MM.1S (cell line): ENCODE results near the gene ERO1B.

Experiments
- DNase-seq: peaks from one replicate; pipeline ENCODE4 v3.0.0-alpha.2; 2015
- H2AFZ ChIP-seq: fragments of 300-600 bp; sonication (generic); 2 replicates; pipeline ENCODE4 v1.6.0; 2016; ENCODE audit warnings: antibody characterized with exemption, low read length
- H3F3A ChIP-seq: fragments of 300-600 bp; sonication (generic); 2 replicates; pipeline ENCODE4 v1.6.1; 2016; ENCODE audit warnings: mild to moderate bottlenecking, antibody characterized with exemption, low read length, moderate library complexity, mixed read lengths; ENCODE audit not compliant: insufficient read depth
- H3K27ac ChIP-seq: fragments of 300-600 bp; sonication (generic); 2 replicates; pipeline ENCODE4 v1.5.1; 2016; ENCODE audit warnings: mild to moderate bottlenecking, low read length
- H3K27me3 ChIP-seq: fragments of 300-600 bp; sonication (generic); replicated peaks from 2 replicates; pipeline ENCODE4 v1.6.0; 2016; ENCODE audit warnings: low read length; ENCODE audit not compliant: insufficient read depth
- H3K36me3 ChIP-seq: fragments of 300-600 bp; sonication (generic); replicated peaks from 2 replicates; pipeline ENCODE4 v1.6.1; 2016; ENCODE audit warnings: mild to moderate bottlenecking, low read length, mixed read lengths; ENCODE audit not compliant: insufficient read depth
- H3K4me1 ChIP-seq: fragments of 300-600 bp; sonication (generic); 2 replicates; pipeline ENCODE4 v1.6.1; 2016; ENCODE audit warnings: low read length, mixed read lengths
- H3K4me2 ChIP-seq: fragments of 300-600 bp; sonication (generic); 2 replicates; pipeline ENCODE4 v1.6.0; 2016; ENCODE audit warnings: low read depth, low read length
- H3K4me3 ChIP-seq: fragments of 300-600 bp; sonication (generic); 2 replicates; pipeline ENCODE4 v1.5.1; 2016; ENCODE audit warnings: low read length, mixed read lengths
- H3K79me2 ChIP-seq: fragments of 300-600 bp; sonication (generic); 2 replicates; pipeline ENCODE4 v1.6.1; 2016; ENCODE audit warnings: mixed run types, low read length, mixed read lengths
- H3K9ac ChIP-seq: fragments of 300-600 bp; sonication (generic); 2 replicates; pipeline ENCODE4 v1.6.1; 2016; ENCODE audit warnings: low read length, mixed read lengths
- H3K9me2 ChIP-seq: fragments of 300-600 bp; sonication (generic); replicated peaks from 2 replicates; pipeline ENCODE4 v1.6.1; 2016; ENCODE audit warnings: mild to moderate bottlenecking, low read length, mixed read lengths; ENCODE audit not compliant: insufficient read depth
- H3K9me3 ChIP-seq: fragments of 300-600 bp; sonication (generic); replicated peaks from 2 replicates; pipeline ENCODE4 v1.6.1; 2016; ENCODE audit warnings: mild to moderate bottlenecking, low read length, mixed read lengths; ENCODE audit not compliant: insufficient read depth
- H4K20me1 ChIP-seq: fragments of 300-600 bp; sonication (generic); 2 replicates; pipeline ENCODE4 v1.6.1; 2016; ENCODE audit warnings: mild to moderate bottlenecking, low read length, moderate library complexity, mixed read lengths; ENCODE audit not compliant: insufficient read depth
- EZH2 ChIP-seq: fragments of 300-600 bp; sonication (generic); optimal IDR thresholded peaks from 2 replicates; pipeline ENCODE3; 2017; ENCODE audit warnings: low read depth, mild to moderate bottlenecking, antibody characterized with exemption, low read length, mixed read lengths
- EZH2phosphoT487 ChIP-seq: fragments of 300-600 bp; sonication (generic); IDR thresholded peaks from 2 replicates; pipeline ENCODE4 v1.6.1; 2018; ENCODE audit warnings: antibody characterized with exemption, low read length
- TF ChIP-seq, protein P1 (sequence below): fragments of 300-600 bp; sonication (generic); IDR thresholded peaks from 2 replicates; pipeline ENCODE4 v1.5.1; 2016; ENCODE audit warnings: antibody characterized with exemption, low read length, mixed read lengths

ERO1B gene

DNA sequence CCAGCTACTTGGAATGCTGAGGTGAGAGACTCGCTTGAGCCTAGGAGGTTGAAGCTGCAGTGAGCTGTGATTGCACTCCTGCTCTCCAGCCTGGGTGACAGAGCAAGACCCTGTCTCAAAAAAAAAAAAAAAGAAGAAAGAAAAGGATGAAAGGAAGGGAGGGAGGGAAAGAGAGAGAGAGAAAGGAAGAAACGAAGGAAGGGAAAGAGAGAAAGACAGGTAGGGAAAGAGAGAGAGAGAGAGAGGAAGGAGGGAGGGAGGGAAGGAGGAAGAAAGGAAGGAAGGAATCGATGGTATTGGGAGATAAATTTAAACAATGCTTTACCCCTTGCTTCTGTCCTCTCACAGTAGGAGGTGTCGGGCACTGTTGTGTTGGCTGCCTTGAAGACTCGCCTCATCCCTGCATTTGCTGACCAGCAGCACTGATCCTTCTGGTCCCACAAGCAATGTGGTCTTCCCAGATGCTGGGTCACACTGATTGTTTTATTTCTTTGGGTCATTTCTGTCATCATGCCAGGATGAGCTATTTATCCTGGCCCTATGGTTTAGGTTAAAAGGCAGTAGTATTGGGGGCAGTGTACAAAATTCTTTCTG, 108.5 kb downstream of the ERO1B start:
- no peaks in the 10 kb centered on the region for H3K9me3 ChIP-seq
- H3K9me2 ChIP-seq, result no peaks in the 10 kb centered on the region
- no peak overlapping the region for H2AFZ ChIP-seq
- TF ChIP-seq EZH2phosphoT487 (no peak), EZH2 (no peak)
- TF ChIP-seq, protein P1, sequence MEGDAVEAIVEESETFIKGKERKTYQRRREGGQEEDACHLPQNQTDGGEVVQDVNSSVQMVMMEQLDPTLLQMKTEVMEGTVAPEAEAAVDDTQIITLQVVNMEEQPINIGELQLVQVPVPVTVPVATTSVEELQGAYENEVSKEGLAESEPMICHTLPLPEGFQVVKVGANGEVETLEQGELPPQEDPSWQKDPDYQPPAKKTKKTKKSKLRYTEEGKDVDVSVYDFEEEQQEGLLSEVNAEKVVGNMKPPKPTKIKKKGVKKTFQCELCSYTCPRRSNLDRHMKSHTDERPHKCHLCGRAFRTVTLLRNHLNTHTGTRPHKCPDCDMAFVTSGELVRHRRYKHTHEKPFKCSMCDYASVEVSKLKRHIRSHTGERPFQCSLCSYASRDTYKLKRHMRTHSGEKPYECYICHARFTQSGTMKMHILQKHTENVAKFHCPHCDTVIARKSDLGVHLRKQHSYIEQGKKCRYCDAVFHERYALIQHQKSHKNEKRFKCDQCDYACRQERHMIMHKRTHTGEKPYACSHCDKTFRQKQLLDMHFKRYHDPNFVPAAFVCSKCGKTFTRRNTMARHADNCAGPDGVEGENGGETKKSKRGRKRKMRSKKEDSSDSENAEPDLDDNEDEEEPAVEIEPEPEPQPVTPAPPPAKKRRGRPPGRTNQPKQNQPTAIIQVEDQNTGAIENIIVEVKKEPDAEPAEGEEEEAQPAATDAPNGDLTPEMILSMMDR, result no peak
- H3K79me2 ChIP-seq, result no peaks in the 10 kb centered on the region
- no peak overlapping the region for H3K27ac ChIP-seq
- no peaks in the 10 kb centered on the region for H3K36me3 ChIP-seq
- H3K9ac ChIP-seq, result no peak overlapping the region
- H3K4me1 ChIP-seq, result peaks cover 13% of the 10 kb centered on the region
- peaks cover 12% of the 10 kb centered on the region for H3F3A ChIP-seq
- DNase-seq, result no peak
- no peak overlapping the region for H3K4me3 ChIP-seq
- H3K4me2 ChIP-seq, result no peak overlapping the region
- no peaks in the 10 kb centered on the region for H4K20me1 ChIP-seq
- H3K27me3 ChIP-seq, result peaks cover 15% of the 10 kb centered on the region

DNA sequence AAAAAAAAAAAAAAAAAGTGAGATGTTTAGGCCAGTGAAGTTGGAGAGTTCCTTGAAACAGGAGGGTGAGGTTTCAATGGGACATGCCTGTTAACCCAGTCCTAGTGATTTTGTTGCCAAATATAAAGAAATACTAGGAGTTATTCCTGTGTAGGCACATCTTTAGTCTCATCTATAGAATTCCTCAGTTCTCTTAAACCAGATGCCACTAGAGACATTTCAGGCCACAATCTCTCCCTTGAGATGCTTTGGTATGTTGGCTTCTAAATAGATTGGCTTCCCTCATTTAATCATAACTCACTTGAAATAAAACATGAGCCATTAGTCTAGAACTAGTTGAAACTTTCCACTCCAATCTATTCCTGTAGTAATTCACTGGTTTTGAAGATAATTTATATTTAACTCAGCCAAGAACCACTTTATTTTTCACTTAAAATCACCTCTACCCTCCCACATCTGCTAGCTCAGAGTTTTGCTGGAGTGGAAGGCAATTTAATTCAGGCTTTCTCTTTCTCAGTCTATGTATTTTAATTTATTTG, 109.6 kb downstream of the ERO1B start:
- TF ChIP-seq EZH2phosphoT487, result no peak
- H2AFZ ChIP-seq, result no peak overlapping the region
- no peak overlapping the region for H3K27ac ChIP-seq
- H3K79me2 ChIP-seq, result no peaks in the 10 kb centered on the region
- DNase-seq, result no peak
- H3K9me2 ChIP-seq, result no peaks in the 10 kb centered on the region
- no peaks in the 10 kb centered on the region for H3K36me3 ChIP-seq
- no peaks in the 10 kb centered on the region for H4K20me1 ChIP-seq
- H3K4me3 ChIP-seq, result no peak overlapping the region
- H3F3A ChIP-seq, result peaks cover 12% of the 10 kb centered on the region
- no peaks in the 10 kb centered on the region for H3K9me3 ChIP-seq
- peaks cover 20% of the 10 kb centered on the region for H3K27me3 ChIP-seq
- no peak overlapping the region for H3K4me2 ChIP-seq
- no peak overlapping the region for H3K9ac ChIP-seq
- H3K4me1 ChIP-seq, result peaks cover 14% of the 10 kb centered on the region

DNA sequence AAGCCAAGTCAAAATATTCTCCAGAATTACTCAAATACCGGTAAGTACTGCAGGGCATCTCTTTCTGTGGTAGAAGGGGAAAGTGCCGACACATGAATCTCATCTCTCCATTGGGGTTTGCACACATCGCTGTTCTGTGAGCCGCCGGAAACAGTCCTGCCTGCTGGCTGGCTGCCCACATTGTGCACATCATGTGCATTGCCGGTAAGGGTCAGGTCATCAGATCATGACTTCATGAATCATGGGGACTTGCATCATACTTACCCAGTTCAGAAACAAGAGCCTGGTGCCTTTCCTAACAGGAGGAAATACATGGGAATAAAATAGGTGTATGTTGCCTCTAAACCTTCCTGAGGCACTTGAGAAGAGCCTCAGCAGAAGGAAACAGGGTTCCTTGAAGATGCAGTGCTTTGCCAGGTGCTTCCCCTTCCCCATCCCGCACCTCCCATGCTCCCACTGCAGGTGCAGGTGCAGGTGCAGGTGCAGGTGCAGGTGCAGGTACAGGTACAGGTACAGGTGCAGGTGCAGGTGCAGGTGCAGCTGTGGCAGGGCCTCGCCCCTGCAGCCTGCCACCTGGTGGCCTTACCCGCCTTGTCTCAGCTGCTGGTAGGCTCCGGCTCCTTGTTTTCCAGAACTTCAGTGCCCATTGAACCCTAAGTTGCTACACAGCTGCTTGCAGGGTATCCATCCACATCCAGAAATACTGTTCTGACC, 112.9 kb downstream of the ERO1B start:
- H3K36me3 ChIP-seq, result no peaks in the 10 kb centered on the region
- H3K27ac ChIP-seq, result peak overlapping the region; percentile 36; the same call in 1 of the 2 replicates
- H3K27me3 ChIP-seq, result peaks cover 37% of the 10 kb centered on the region
- TF ChIP-seq, protein P1, result peak; percentile 51
- no peak for TF ChIP-seq EZH2phosphoT487
- peak; percentile 78 for DNase-seq
- peaks cover 14% of the 10 kb centered on the region for H3K4me1 ChIP-seq
- no peak overlapping the region for H3K9ac ChIP-seq
- no peaks in the 10 kb centered on the region for H3K9me3 ChIP-seq
- no peak overlapping the region for H3K4me3 ChIP-seq
- H3K4me2 ChIP-seq, result peak overlapping the region; percentile 30; the same call in 1 of the 2 replicates
- H3K9me2 ChIP-seq, result no peaks in the 10 kb centered on the region
- H3K79me2 ChIP-seq, result no peaks in the 10 kb centered on the region
- no peaks in the 10 kb centered on the region for H4K20me1 ChIP-seq
- H3F3A ChIP-seq, result peaks cover 12% of the 10 kb centered on the region
- no peak overlapping the region for H2AFZ ChIP-seq

DNA sequence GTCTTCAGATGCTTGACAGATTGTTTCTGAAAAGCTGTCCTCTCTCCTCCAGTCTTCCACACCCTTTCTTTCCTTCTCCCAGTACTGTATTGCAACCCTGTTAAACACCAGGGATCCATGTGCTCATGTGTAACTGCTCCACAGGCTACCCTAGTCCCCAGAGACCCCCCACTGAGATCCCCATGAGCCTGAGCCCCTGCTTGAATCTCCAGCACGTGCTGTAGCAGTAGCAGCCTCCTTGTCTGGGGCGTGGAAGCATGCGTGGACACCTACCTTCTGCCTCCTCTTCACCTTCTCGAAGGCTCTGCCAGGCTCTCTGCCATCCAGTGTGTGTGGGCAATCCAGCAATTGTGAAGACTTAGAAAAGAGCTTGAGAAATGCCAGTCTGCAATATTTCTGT, 114.2 kb downstream of the ERO1B start:
- no peak for DNase-seq
- no peak overlapping the region for H3K9ac ChIP-seq
- no peaks in the 10 kb centered on the region for H4K20me1 ChIP-seq
- H3K4me1 ChIP-seq, result peaks cover 14% of the 10 kb centered on the region
- H3K4me2 ChIP-seq, result no peak overlapping the region
- H3K9me3 ChIP-seq, result no peaks in the 10 kb centered on the region
- no peak overlapping the region for H2AFZ ChIP-seq
- H3F3A ChIP-seq, result peaks cover 12% of the 10 kb centered on the region
- no peak overlapping the region for H3K4me3 ChIP-seq
- no peaks in the 10 kb centered on the region for H3K79me2 ChIP-seq
- no peaks in the 10 kb centered on the region for H3K9me2 ChIP-seq
- no peak overlapping the region for H3K27ac ChIP-seq
- H3K27me3 ChIP-seq, result peaks cover 34% of the 10 kb centered on the region
- TF ChIP-seq EZH2 (no peak), EZH2phosphoT487 (no peak)
- TF ChIP-seq, protein P1, result no peak
- no peaks in the 10 kb centered on the region for H3K36me3 ChIP-seq
